Mesodermal cell (in vitro differentiated cells): ENCODE measurements around the gene TTC3.

ENCODE experiments used
- H3K27ac ChIP-seq: 2 replicates; pipeline ENCODE4 v1.7.0; 2013; ENCODE audit warnings: mild to moderate bottlenecking, low read depth, low read length, moderate library complexity; ENCODE audit not compliant: severe bottlenecking
- H3K36me3 ChIP-seq: 2 replicates; pipeline ENCODE4 v1.7.1; 2013; ENCODE audit warnings: mild to moderate bottlenecking, low read length, moderate library complexity; ENCODE audit not compliant: control insufficient read depth, insufficient read depth
- H3K4me1 ChIP-seq: one replicate; pipeline ENCODE4 v1.7.1; 2013; ENCODE audit warnings: mild to moderate bottlenecking, low read length; ENCODE audit not compliant: insufficient read depth, control insufficient read depth, poor library complexity, severe bottlenecking
- H3K4me3 ChIP-seq: 2 replicates; pipeline ENCODE4 v1.7.0; 2013; ENCODE audit warnings: low read length, control low read depth, mild to moderate bottlenecking; ENCODE audit not compliant: insufficient read depth, poor library complexity, severe bottlenecking; ENCODE audit errors: extremely low read depth
- H3K9me3 ChIP-seq: 2 replicates; pipeline ENCODE4 v1.7.1; 2013; ENCODE audit warnings: mild to moderate bottlenecking, low read length, moderate library complexity; ENCODE audit not compliant: control insufficient read depth
- WGBS, 2 experiments: methylation state at CpG; one replicate each; pipeline ENCODE4 v1.1.5; 2013; ENCODE audit warnings: missing lambda C conversion rate in 2 of 2; ENCODE audit not compliant: insufficient coverage in 2 of 2; 5-methylcytosine and 5-hydroxymethylcytosine counted together

The TTC3 gene

GRCh38 chr21:37193006-37193405 is 120.0 kb downstream of the TTC3 start:
- Histone ChIP-seq H3K9me3 (no peaks in the 10 kb centered on the region), H3K4me1 (peaks cover under 1% of the 10 kb centered on the region), H3K36me3 (peaks cover 92% of the 10 kb centered on the region), H3K27ac (no peak overlapping the region), H3K4me3 (no peak overlapping the region)
- WGBS, 2 experiments: 7 to 46% methylated on average over 2 to 3 of the region's 4 CpGs

DNA sequence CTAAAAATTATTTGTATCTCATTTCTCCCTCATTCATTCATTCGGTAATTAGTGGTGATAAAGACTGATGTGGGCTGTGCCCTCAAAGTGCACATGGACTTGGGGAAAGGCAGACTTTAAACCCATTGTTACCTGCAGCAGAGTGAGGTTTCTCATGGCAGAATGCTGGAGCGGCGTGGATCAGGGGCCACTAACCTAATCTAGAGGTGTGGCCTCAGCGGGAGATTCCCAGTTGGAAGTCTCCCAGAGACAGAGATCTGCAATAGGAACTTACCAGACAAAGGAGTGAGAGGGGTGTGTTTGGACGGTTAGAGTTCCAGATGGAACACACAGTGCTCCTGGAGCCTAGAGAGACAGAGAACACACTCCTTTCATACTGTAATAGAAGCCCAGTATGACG is 120.6 kb downstream of the TTC3 start:
- Histone ChIP-seq H3K27ac (no peak overlapping the region), H3K4me3 (no peak overlapping the region), H3K36me3 (peaks cover 91% of the 10 kb centered on the region), H3K4me1 (peaks cover 5% of the 10 kb centered on the region), H3K9me3 (no peaks in the 10 kb centered on the region)
- WGBS, 2 experiments: 91 to 92% methylated on average over 4 of the region's 6 CpGs

- Histone ChIP-seq H3K36me3 (peaks cover 88% of the 10 kb centered on the region), H3K27ac (no peak overlapping the region), H3K9me3 (no peaks in the 10 kb centered on the region), H3K4me3 (no peak overlapping the region), H3K4me1 (peaks cover 16% of the 10 kb centered on the region)
- 90 to 100% methylated on average over 3 of the region's 3 CpGs for WGBS, 2 experiments
These were observed 122.0 kb downstream of the TTC3 start for GRCh38 chr21:37195059-37195458.

DNA sequence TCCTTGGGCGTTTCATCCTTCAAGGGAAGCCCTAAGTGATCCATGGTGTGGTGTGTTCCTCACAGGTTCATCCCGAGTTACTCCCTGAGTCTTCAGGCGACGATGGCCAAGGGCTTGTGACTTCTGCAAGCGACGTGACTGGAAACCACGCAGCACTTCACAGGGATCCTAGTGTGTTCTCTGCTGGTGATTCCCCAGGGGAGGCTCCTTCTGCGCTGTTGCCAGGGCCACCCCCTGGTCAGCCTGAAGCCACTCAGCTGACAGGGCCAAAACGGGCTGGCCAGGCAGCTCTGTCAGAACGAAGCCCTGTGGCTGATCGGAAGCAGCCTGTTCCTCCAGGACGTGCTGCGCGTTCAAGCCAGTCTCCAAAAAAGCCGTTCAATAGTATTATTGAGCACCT is 122.6 kb downstream of the TTC3 start:
- peaks cover 16% of the 10 kb centered on the region for H3K4me1 ChIP-seq
- H3K4me3 ChIP-seq: no peak overlapping the region
- H3K36me3 ChIP-seq: peaks cover 88% of the 10 kb centered on the region
- H3K9me3 ChIP-seq: no peaks in the 10 kb centered on the region
- WGBS, 2 experiments: 96 to 97% methylated on average over 12 to 13 of the region's 15 CpGs
- H3K27ac ChIP-seq: no peak overlapping the region

GRCh38 chr21:37196847-37197246 is 123.8 kb downstream of the TTC3 start:
- H3K36me3 ChIP-seq: peaks cover 91% of the 10 kb centered on the region
- no peaks in the 10 kb centered on the region for H3K9me3 ChIP-seq
- H3K4me3 ChIP-seq: no peak overlapping the region
- 92 to 96% methylated on average over 7 to 8 of the region's 8 CpGs for WGBS, 2 experiments
- no peak overlapping the region for H3K27ac ChIP-seq
- peaks cover 16% of the 10 kb centered on the region for H3K4me1 ChIP-seq

- H3K27ac ChIP-seq: no peak overlapping the region
- H3K4me1 ChIP-seq: peaks cover 16% of the 10 kb centered on the region
- peaks cover 89% of the 10 kb centered on the region for H3K36me3 ChIP-seq
- H3K4me3 ChIP-seq: no peak overlapping the region
- 100% methylated on average over 2 of the region's 4 CpGs; no CpG with 5 or more reads in 1 of the 2 experiments for WGBS, 2 experiments
- no peaks in the 10 kb centered on the region for H3K9me3 ChIP-seq
These were observed 124.7 kb downstream of the TTC3 start for GRCh38 chr21:37197746-37198145.

DNA sequence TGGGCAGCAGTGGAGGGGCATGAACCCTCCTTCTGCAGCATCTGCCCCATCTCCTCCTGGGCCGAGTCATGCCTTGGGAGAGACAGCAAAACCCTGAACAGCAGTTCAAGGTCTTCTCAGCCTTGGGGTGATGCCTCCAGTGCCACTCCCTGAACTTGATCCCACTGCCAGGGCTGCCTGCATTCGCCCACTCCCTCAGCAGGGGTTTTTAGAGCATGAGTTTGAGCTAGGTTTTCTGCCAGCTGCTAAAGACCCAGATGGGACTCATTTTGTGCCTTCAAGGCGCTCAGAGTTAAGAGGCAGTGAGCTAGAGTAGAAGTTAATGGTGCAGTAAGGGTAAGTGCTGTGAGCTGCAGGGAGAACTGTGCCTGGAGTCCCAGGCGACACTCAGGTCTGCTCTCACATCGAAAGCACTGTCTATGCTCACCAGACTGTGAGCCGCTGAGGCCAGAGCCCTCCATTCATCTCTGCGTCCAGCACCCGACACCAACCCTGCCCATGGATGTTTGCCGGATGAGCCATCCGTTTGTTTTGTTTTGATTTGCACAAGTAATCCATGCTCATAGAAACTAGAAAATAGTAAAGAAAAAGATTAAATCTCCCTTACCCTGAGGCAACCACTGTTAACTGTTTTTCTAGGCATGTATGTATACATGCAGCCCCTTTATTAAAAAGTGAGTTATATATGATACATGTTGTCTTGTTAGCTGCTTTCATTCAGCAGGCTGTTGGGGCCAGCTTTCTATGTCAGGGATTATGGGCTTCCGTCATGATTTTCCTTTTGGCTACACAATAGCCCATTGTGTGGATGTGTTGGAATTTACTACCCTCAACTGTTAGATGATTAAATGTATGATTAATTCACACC is 126.2 kb downstream of the TTC3 start:
- WGBS, 2 experiments: 87 to 89% methylated on average over 5 to 7 of the region's 11 CpGs
- Histone ChIP-seq H3K27ac (no peak overlapping the region), H3K4me3 (no peak overlapping the region), H3K4me1 (peaks cover 16% of the 10 kb centered on the region), H3K36me3 (peaks cover 85% of the 10 kb centered on the region), H3K9me3 (no peaks in the 10 kb centered on the region)

- Histone ChIP-seq H3K4me3 (no peak overlapping the region), H3K4me1 (peaks cover 16% of the 10 kb centered on the region), H3K9me3 (no peaks in the 10 kb centered on the region), H3K36me3 (peaks cover 70% of the 10 kb centered on the region), H3K27ac (no peak overlapping the region)
- WGBS, 2 experiments: 94 to 98% methylated on average over 12 to 16 of the region's 16 CpGs
These were observed 127.8 kb downstream of the TTC3 start for GRCh38 chr21:37200641-37201480.

DNA sequence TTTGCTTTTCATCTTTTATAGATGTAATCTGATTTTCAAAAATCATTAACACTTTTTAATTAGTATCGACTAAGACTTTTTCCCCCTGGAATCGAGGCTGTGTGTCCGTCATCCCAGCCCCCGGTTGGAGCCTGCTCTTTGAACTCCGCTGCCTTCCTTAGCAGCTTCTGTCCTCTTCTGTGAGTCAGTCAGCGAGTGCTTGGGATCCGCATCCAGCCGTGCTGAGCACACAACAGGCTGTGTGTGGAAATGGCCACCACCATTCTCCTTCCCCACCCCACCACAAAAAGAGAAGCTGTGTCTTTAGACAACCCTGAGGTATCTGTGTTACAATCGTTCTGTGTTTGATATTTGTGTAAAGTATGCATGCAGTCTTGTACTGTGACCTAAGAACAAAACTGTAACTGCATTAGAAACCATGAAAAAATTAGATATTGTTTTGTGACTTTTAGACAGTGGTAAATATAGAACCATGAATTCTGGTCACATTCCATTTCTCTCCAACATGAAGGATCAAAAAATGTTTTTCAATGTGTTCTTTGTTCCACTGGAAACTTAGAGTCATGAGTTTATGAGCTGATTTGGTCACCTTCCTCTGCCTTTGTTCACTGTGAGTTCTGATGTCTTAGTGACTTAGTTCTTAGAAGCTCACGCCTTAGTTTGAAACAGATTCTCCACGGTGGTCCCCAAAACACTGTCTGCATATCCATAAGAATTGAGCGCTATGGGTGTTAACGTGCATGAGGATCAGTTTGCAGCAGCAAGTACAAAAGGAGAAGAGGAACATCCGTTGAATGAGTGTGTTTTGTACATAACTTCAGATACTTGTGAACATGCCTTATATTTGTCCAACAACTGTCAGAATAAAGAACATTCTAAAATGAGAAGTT is 129.4 kb downstream of the TTC3 start:
- 82 to 89% methylated on average over 11 to 12 of the region's 14 CpGs for WGBS, 2 experiments
- no peak overlapping the region for H3K27ac ChIP-seq
- no peaks in the 10 kb centered on the region for H3K9me3 ChIP-seq
- H3K36me3 ChIP-seq: peaks cover 56% of the 10 kb centered on the region
- H3K4me1 ChIP-seq: peaks cover 20% of the 10 kb centered on the region
- H3K4me3 ChIP-seq: no peak overlapping the region

DNA sequence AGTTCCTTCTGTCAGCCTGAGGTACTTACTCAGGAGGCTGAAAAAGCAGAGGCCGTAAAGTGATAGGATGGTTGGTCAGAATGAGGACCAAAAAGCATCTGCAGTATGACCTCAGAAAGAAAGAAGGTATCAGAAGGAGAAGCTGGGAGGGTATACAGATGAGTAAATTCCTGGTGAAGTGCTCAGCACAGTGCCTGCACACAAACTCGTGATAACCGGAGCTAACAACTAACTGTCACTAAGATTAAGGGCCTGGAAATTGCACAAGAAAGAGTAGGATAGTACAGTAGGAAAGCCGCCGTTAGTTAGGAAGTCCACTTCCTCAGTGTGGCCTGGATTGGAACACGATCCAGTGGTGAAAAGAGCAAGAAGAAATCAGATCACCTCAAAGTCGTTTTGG is 131.5 kb downstream of the TTC3 start:
- H3K36me3 ChIP-seq: peaks cover 41% of the 10 kb centered on the region
- H3K4me1 ChIP-seq: peaks cover 12% of the 10 kb centered on the region
- H3K27ac ChIP-seq: no peak overlapping the region
- no peaks in the 10 kb centered on the region for H3K9me3 ChIP-seq
- H3K4me3 ChIP-seq: no peak overlapping the region
- WGBS, 2 experiments: 91 to 94% methylated on average over 7 of the region's 7 CpGs
